Erythroblast (primary cell): ENCODE results near the gene KIRREL3.

Experiments used
- GATA1 ChIP-seq: IDR thresholded peaks from 2 replicates; pipeline ENCODE4 v1.6.1; 2011; ENCODE audit warnings: low read depth, mild to moderate bottlenecking, control low read depth, low read length, moderate library complexity
- POLR2A ChIP-seq: IDR thresholded peaks from 2 replicates; pipeline ENCODE4 v1.6.1; 2011; ENCODE audit warnings: mild to moderate bottlenecking, low read length

DNA sequence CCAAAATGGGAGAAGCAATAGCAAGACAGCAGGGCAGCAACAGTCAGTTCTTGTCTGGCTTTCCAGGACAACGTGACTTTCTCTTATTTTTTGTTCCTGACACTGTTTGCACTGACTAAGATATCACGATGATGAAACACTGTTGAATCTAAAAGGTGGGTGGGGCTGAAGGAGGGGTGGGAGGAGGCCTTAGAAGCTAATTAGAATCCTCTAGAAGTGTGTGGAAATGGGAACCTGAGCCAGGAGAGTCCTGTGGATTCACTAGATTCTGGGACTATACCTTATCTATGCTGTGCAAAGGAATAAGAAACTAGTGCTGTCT lies 344.8 kb downstream of the KIRREL3 start:
- no peak for TF ChIP-seq POLR2A
- TF ChIP-seq GATA1 = no peak
